Cardiac muscle cell (in vitro differentiated cells and primary cell): ENCODE data around the gene GFRAL. TPM values are rescaled to one million over a fixed set of nuclear protein-coding genes. Genes with fewer than 3 reads are reported as not detected.

Experiments
- DNase-seq, 2 donors: peaks; one replicate each; pipeline versions ENCODE4 v3.0.0 to v3.0.0-alpha.2; 2010 to 2017; ENCODE audit warnings: low read depth in 1 of 2, low spot score in 1 of 2
- H3K27ac ChIP-seq: fragments of 200-600 bp; sonication (generic); 2 replicates; pipeline ENCODE4 v1.5.1; 2016
- H3K27me3 ChIP-seq: fragments of 200-600 bp; sonication (generic); 2 replicates; pipeline ENCODE4 v1.6.0; 2016; ENCODE audit warnings: control low read depth
- H3K36me3 ChIP-seq: fragments of 200-600 bp; sonication (generic); 2 replicates; pipeline ENCODE4 v1.5.1; 2016; ENCODE audit warnings: control low read depth
- H3K4me1 ChIP-seq: fragments of 200-600 bp; sonication (generic); 2 replicates; pipeline ENCODE4 v1.8.1; 2017; ENCODE audit warnings: low read depth, mild to moderate bottlenecking, mixed run types
- H3K4me3 ChIP-seq: fragments of 200-600 bp; sonication (generic); 2 replicates; pipeline ENCODE4 v1.5.1; 2016; ENCODE audit warnings: mild to moderate bottlenecking
- H3K9me3 ChIP-seq: fragments of 200-600 bp; sonication (generic); 2 replicates; pipeline ENCODE4 v1.5.1; 2017; ENCODE audit warnings: low read depth, mild to moderate bottlenecking, control low read depth
- polyA plus RNA-seq: library from polyadenylated mRNA; unstranded; fragments of >200 nt; fragmentation: Nextera tagmentation; extraction: Ambion mirVana; gene quantifications from 2 replicates; pipeline ENCODE4 v1.2.1, GENCODE V29; 2016
- total RNA-seq: library from RNA; depleted of rRNA; stranded (reverse); fragments of >200 nt; gene quantifications from 2 replicates; pipeline ENCODE4 v1.2.3, GENCODE V29; 2016
- TF ChIP-seq, protein P1 (sequence below): IDR thresholded peaks from 2 replicates; pipeline ENCODE4 v1.5.1; 2012; ENCODE audit warnings: low read depth, mild to moderate bottlenecking, low read length

The GFRAL gene
- total and polyA plus RNA-seq, 2 experiments from 2014 or later = not detected

DNA sequence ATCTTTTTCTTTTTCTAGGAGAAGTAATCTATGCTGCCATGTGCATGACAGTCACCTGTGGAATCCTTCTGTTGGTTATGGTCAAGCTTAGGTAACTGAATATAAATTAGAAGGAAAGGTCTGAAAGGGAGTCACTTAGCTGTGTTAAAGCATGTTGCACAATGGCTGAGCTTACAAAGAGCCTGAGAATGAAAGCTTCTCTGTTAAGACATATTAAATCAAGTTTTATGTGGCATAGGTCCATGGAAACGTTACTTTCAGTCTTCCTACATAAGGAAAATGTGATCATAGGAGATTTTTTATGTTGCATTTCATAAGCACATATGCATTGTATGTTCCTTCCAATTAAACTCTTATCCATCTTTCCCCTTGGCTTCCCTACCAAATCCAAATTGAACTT lies 72.1 kb downstream of the GFRAL start:
- peak in 1 of 2 donors; percentile 37 for DNase-seq
- Histone ChIP-seq H3K4me1 (peaks cover 6% of the 10 kb centered on the region), H3K9me3 (no peaks in the 10 kb centered on the region), H3K27ac (no peak overlapping the region), H3K4me3 (no peak overlapping the region), H3K27me3 (no peaks in the 10 kb centered on the region), H3K36me3 (no peaks in the 10 kb centered on the region)
- TF ChIP-seq, protein P1, sequence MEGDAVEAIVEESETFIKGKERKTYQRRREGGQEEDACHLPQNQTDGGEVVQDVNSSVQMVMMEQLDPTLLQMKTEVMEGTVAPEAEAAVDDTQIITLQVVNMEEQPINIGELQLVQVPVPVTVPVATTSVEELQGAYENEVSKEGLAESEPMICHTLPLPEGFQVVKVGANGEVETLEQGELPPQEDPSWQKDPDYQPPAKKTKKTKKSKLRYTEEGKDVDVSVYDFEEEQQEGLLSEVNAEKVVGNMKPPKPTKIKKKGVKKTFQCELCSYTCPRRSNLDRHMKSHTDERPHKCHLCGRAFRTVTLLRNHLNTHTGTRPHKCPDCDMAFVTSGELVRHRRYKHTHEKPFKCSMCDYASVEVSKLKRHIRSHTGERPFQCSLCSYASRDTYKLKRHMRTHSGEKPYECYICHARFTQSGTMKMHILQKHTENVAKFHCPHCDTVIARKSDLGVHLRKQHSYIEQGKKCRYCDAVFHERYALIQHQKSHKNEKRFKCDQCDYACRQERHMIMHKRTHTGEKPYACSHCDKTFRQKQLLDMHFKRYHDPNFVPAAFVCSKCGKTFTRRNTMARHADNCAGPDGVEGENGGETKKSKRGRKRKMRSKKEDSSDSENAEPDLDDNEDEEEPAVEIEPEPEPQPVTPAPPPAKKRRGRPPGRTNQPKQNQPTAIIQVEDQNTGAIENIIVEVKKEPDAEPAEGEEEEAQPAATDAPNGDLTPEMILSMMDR = no peak

DNA sequence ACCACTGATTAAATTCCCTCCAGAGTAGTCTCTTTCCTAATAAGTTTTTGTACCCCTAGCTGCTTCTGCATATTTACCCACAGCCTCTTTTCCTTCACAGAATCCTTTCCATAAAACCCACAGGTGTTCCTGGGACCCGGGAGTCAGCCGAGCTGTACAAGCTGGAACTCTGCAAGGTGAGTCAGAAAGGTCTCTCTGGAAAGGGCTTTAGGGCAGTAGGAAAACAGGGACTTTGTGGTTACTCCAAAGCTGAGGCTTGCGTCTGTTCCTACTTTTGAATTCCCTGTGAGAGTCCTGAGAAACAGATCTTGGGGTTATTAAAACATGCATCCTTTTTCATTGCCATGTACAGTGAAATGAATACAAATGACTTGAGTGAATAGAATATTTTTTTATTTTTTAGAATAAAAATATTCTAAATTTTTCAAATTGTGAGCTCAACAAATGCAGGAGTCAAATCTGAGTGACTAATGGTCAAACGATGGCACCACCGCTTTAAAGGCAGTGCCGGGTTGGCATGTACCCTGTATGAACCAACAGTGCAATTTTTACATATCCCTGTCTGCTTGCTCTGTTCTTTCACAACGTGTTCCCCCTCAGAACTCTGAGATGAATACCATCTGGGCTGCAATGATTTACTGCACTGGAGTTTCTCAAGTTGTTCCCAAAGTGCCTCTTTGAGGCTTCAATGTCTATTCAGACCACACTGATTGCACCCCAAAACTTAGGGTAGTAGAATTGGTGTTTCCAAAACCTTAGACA lies 78.4 kb downstream of the GFRAL start:
- H3K4me3 ChIP-seq = no peak overlapping the region
- H3K36me3 ChIP-seq = no peaks in the 10 kb centered on the region
- H3K9me3 ChIP-seq = no peaks in the 10 kb centered on the region
- DNase-seq = peak in 1 of 2 donors; percentile 31
- no peaks in the 10 kb centered on the region for H3K27me3 ChIP-seq
- TF ChIP-seq, protein P1 = no peak
- H3K4me1 ChIP-seq = no peaks in the 10 kb centered on the region
- no peak overlapping the region for H3K27ac ChIP-seq

DNA sequence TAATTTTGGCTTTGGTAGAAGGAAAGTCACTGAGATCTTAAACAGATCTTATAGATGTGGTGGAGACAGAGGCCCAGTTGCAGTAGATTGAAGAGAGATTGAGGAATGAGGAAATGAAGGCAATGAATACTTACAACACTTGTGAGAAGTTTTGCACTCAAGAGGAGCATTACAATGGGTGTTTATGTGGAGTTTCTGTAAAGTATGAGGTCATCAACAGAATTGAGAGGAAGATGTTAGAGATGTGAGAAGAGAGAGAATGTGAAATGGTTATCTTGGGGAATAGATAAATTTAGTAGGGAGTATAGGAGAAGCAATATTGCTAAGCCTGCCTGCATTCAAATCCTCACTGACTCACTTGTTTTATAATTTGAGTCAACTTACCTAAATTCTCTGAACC lies 83.4 kb downstream of the GFRAL start:
- Histone ChIP-seq H3K9me3 (no peaks in the 10 kb centered on the region), H3K36me3 (no peaks in the 10 kb centered on the region), H3K27ac (no peak overlapping the region), H3K27me3 (no peaks in the 10 kb centered on the region), H3K4me1 (no peaks in the 10 kb centered on the region), H3K4me3 (no peak overlapping the region)
- DNase-seq = no peak
- TF ChIP-seq, protein P1 = no peak

DNA sequence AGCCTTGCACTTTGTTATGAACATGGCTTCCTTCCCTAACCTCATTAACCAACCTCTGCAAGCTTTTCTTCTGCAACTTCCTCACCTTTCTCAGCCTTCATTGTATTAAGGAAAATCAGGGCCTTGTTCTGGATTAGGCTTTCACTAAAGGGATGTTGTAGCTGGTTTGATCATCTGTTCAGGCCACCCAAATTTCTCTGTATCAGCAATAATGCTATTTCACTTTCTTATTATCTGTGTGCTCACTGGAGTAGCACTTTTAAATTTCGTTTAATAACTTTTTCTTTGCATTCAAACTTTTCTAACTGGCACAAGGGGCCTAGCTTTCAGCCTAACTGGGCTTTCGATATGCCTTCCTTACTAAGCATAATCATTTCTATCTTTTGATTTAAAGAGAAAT lies 96.7 kb downstream of the GFRAL start:
- no peaks in the 10 kb centered on the region for H3K4me1 ChIP-seq

DNA sequence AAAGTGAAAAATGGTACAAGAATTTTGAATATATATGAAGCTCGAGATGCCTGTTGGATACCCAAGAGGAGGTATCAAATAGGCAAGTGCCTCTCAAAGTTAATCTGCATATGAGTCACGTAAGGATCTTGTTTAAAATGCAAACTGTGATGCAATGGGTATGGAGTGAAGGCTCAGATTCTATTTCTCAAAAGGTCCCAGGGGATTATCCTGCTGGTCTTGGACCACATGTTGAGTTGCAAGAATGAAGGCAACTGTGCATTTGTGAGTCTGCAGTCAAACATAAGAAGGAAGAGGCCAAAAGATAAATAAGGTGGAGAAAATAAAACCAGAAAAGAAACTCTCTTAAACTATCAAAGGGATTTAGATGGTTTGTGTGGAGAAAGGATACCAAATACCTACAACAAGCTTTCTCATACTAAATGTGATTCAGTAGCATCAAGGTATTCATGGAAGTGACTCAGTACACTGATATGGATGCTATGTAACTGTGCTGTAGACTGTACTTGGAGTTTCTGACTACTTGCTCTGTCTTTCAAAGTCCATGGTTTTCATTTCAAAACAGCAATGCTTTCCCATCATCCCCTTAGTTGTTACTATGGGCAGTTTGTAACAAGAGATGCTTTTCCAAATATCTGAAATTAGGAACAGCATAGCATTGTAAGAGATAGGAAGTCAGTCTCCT lies 106.3 kb downstream of the GFRAL start:
- H3K27me3 ChIP-seq = no peaks in the 10 kb centered on the region
- no peak overlapping the region for H3K4me3 ChIP-seq
- TF ChIP-seq, protein P1 = no peak
- DNase-seq = peak in 1 of 2 donors; percentile 72
- no peak overlapping the region for H3K27ac ChIP-seq
- no peaks in the 10 kb centered on the region for H3K36me3 ChIP-seq
- no peaks in the 10 kb centered on the region for H3K9me3 ChIP-seq
- peaks cover 14% of the 10 kb centered on the region for H3K4me1 ChIP-seq

More for the DNA sequence above, 96.7 kb downstream of the GFRAL start:
- Histone ChIP-seq H3K9me3 (no peaks in the 10 kb centered on the region), H3K27me3 (no peaks in the 10 kb centered on the region), H3K36me3 (no peaks in the 10 kb centered on the region), H3K4me3 (no peak overlapping the region), H3K27ac (no peak overlapping the region)
- DNase-seq = no peak
- TF ChIP-seq, protein P1 = no peak
